ACC112 (cell line): Measurements from ENCODE around the gene CD9.

Source experiments
- H2AFZ ChIP-seq: fragments of 200-600 bp; sonication (generic); one replicate; pipeline ENCODE4 v1.6.0; 2017; ENCODE audit warnings: antibody characterized with exemption, low read length; ENCODE audit not compliant: unreplicated experiment
- H3K27ac ChIP-seq: fragments of 200-600 bp; sonication (generic); 2 replicates; pipeline ENCODE4 v1.5.1; 2014; ENCODE audit warnings: low read depth, mild to moderate bottlenecking, antibody characterized with exemption, low read length, moderate library complexity
- H3K27me3 ChIP-seq: fragments of 200-600 bp; sonication (generic); 2 replicates; pipeline ENCODE4 v1.6.1; 2014; ENCODE audit warnings: mild to moderate bottlenecking, antibody characterized with exemption, low read length, moderate library complexity, mixed read lengths; ENCODE audit not compliant: insufficient read depth
- H3K36me3 ChIP-seq: fragments of 200-600 bp; sonication (generic); 2 replicates; pipeline ENCODE4 v1.6.1; 2016; ENCODE audit warnings: mild to moderate bottlenecking, antibody characterized with exemption, low read length, moderate library complexity, mixed read lengths; ENCODE audit not compliant: insufficient read depth
- H3K4me1 ChIP-seq: fragments of 200-600 bp; sonication (generic); one replicate; pipeline ENCODE4 v1.6.1; 2016; ENCODE audit warnings: low read length, mixed read lengths; ENCODE audit not compliant: insufficient read depth, unreplicated experiment, control insufficient read depth
- H3K4me3 ChIP-seq: fragments of 200-600 bp; sonication (generic); 2 replicates; pipeline ENCODE4 v1.5.1; 2014; ENCODE audit warnings: mild to moderate bottlenecking, low read depth, low read length
- H3K79me2 ChIP-seq: fragments of 200-600 bp; sonication (generic); one replicate; pipeline ENCODE4 v1.6.0; 2016; ENCODE audit warnings: low read length; ENCODE audit not compliant: control insufficient read depth, unreplicated experiment, insufficient read depth

Gene CD9

GRCh38 chr12:6212086-6212485 lies 11.9 kb downstream of the CD9 start:
- no peak overlapping the region for H3K4me3 ChIP-seq
- H3K79me2 ChIP-seq, result peaks cover 4% of the 10 kb centered on the region

DNA sequence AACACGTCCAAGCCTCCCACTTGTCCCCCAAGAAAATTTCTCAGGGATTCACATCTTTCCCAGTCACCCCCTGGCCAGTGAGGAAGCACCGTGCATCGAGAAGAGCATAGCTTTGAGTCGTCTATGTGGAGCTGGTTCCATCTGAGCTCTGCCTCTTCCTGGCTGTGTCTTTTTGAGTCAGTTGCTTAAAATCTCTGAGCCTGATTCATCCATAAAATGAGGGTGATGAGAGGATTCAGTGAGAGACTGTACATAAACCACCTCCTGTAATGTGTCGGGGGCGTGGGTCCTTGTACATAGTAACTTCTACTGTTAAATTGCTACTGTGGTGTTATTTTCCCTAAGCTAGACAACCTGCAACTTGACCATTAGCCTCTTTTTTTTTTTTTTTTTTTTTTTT lies 13.8 kb downstream of the CD9 start:
- H3K27me3 ChIP-seq, result no peaks in the 10 kb centered on the region
- no peak overlapping the region for H3K27ac ChIP-seq
- no peak overlapping the region for H2AFZ ChIP-seq
- H3K36me3 ChIP-seq, result no peaks in the 10 kb centered on the region
- peaks cover 4% of the 10 kb centered on the region for H3K79me2 ChIP-seq
- H3K4me3 ChIP-seq, result no peak overlapping the region
- peaks cover 22% of the 10 kb centered on the region for H3K4me1 ChIP-seq

More at GRCh38 chr12:6212086-6212485, 11.9 kb downstream of the CD9 start:
- Histone ChIP-seq H3K36me3 (no peaks in the 10 kb centered on the region), H3K4me1 (peaks cover 25% of the 10 kb centered on the region), H3K27me3 (no peaks in the 10 kb centered on the region), H3K27ac (no peak overlapping the region), H2AFZ (no peak overlapping the region)

GRCh38 chr12:6214633-6215032 lies 14.4 kb downstream of the CD9 start:
- Histone ChIP-seq H3K79me2 (peaks cover 4% of the 10 kb centered on the region), H3K27ac (peak overlapping the region; percentile 92; the same call in 1 of the 2 replicates), H3K36me3 (no peaks in the 10 kb centered on the region), H3K27me3 (no peaks in the 10 kb centered on the region), H3K4me1 (peaks cover 22% of the 10 kb centered on the region), H2AFZ (no peak overlapping the region), H3K4me3 (no peak overlapping the region)

DNA sequence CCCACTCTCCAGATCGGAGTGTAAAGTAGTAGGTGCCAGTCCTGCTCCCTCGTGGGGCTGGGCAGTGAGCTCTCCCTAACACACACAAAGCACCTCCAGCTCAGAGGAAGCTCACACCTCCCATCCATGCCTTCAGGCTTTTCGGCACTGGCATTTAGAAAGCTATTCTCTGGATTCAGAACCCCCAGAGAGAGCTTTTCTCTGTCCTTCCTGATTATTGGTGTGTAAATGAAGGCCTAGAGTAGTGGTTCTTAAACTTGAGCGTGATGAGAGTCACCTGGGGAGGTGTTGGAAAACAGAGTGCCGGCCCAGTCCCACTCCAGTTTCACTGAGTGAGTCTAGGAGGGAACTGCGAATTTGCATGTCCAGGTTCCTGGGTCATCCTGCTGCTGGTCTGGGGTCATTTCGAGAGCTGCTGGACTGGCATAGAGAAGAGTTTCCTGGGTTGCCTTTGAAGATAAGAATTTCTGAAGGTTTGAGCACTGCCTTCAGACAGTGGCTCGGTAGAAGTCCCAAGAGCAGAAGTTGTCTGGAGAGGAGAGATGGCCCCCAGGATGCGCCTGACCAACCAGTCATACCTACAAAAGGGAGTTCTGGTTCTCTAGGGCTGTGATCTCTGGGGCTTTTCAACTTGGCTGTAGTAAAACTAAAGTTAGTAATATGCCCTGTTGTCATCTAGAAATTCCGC lies 15.1 kb downstream of the CD9 start:
- H2AFZ ChIP-seq, result peak overlapping the region; percentile 89
- H3K4me3 ChIP-seq, result peak overlapping the region; percentile 13; the same call in 1 of the 2 replicates
- no peaks in the 10 kb centered on the region for H3K36me3 ChIP-seq
- H3K4me1 ChIP-seq, result peaks cover 22% of the 10 kb centered on the region
- peak overlapping the region; percentile 92 for H3K27ac ChIP-seq
- no peaks in the 10 kb centered on the region for H3K27me3 ChIP-seq
- peaks cover 4% of the 10 kb centered on the region for H3K79me2 ChIP-seq

GRCh38 chr12:6215932-6216494 lies 15.8 kb downstream of the CD9 start:
- peak overlapping the region; percentile 92 for H3K27ac ChIP-seq
- no peaks in the 10 kb centered on the region for H3K27me3 ChIP-seq
- H3K4me1 ChIP-seq, result peaks cover 22% of the 10 kb centered on the region
- H2AFZ ChIP-seq, result peak overlapping the region; percentile 89
- H3K4me3 ChIP-seq, result peak overlapping the region; percentile 13; the same call in 1 of the 2 replicates
- H3K36me3 ChIP-seq, result no peaks in the 10 kb centered on the region
- H3K79me2 ChIP-seq, result peaks cover 4% of the 10 kb centered on the region

DNA sequence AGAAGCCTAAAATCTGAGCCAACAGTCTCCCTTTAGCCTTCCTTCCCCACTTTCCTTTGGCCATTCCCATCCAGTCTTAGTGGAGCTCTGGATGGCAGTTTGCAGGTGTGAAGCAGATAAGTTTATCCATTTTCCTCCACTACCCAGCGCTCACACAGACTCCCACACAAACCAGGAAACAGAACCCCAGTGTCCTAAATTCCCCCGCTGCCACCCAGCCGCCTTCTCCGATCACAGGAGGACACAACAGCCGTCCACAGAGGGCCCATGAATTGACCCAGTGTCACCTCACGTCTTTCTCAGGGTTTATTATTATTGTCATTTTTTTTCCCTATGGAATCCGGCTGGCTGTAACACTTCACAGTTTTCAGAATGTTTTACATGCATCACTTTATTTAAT lies 16.4 kb downstream of the CD9 start:
- H3K4me3 ChIP-seq, result peak overlapping the region; percentile 13; the same call in 1 of the 2 replicates
- H2AFZ ChIP-seq, result no peak overlapping the region
- H3K27ac ChIP-seq, result peak overlapping the region; percentile 92
- peaks cover 22% of the 10 kb centered on the region for H3K4me1 ChIP-seq
- H3K79me2 ChIP-seq, result peaks cover 4% of the 10 kb centered on the region
- no peaks in the 10 kb centered on the region for H3K27me3 ChIP-seq
- H3K36me3 ChIP-seq, result no peaks in the 10 kb centered on the region

GRCh38 chr12:6218347-6218925 lies 18.2 kb downstream of the CD9 start:
- H3K4me1 ChIP-seq, result peaks cover 28% of the 10 kb centered on the region

DNA sequence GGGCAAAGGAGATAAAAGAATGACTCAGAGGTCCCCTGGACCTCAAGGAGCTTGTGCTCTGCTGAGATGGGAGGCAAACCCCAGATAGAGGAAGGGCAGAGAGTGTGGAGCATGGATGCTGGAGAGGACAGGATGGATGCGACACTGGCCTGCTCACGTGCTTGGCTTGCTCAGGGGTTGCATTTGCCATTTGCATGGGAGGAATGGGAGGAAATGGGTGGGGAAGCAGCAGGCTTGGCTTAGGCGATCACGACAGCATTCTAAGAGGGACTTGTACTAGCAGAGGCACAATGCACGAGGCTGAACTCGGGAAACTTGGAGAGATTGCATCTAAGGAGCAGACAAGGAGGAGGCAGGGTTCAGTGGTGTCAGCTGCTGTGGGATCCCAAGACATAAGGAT lies 19.8 kb downstream of the CD9 start:
- no peak overlapping the region for H3K27ac ChIP-seq
- no peak overlapping the region for H2AFZ ChIP-seq
- no peaks in the 10 kb centered on the region for H3K36me3 ChIP-seq
- H3K4me3 ChIP-seq, result no peak overlapping the region
- H3K27me3 ChIP-seq, result no peaks in the 10 kb centered on the region
- H3K79me2 ChIP-seq, result peaks cover 4% of the 10 kb centered on the region
- peaks cover 27% of the 10 kb centered on the region for H3K4me1 ChIP-seq

More at GRCh38 chr12:6218347-6218925, 18.2 kb downstream of the CD9 start:
- Histone ChIP-seq H3K27me3 (no peaks in the 10 kb centered on the region), H3K79me2 (peaks cover 4% of the 10 kb centered on the region), H2AFZ (no peak overlapping the region), H3K4me3 (no peak overlapping the region), H3K27ac (no peak overlapping the region), H3K36me3 (no peaks in the 10 kb centered on the region)

GRCh38 chr12:6221146-6221545 lies 20.9 kb downstream of the CD9 start:
- peaks cover 4% of the 10 kb centered on the region for H3K79me2 ChIP-seq

DNA sequence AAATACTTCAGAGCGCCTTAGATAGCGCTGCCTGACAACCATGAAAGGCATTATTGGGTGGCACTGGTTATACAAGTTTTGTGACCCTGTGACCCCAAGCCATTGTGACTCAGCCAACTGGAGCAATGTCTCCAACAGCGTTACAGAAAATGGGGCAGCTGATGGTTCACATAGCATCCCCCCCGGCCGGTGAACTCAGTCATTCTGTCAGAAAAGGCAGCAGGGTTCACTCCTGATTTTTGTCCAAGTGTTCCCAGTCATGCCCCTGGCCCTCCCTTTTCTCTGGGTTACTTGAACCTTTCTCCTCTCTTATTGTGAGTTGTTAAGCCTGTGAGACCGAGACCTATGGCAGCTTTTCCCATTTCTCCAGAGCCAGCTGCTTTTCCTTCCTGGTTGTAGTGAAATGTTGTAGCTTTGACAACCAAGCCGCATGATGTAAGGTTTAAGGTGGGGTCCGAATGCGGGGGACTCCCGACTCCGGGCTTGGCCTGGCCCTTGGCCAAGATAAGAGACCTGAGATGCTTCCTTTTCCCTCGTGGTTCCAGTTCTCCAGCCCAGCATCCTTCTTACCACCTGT lies 22.0 kb downstream of the CD9 start:
- peaks cover 19% of the 10 kb centered on the region for H3K4me1 ChIP-seq
- no peaks in the 10 kb centered on the region for H3K36me3 ChIP-seq
- no peak overlapping the region for H2AFZ ChIP-seq
- no peaks in the 10 kb centered on the region for H3K27me3 ChIP-seq
- H3K79me2 ChIP-seq, result no peaks in the 10 kb centered on the region
- H3K4me3 ChIP-seq, result no peak overlapping the region
- no peak overlapping the region for H3K27ac ChIP-seq

More at GRCh38 chr12:6221146-6221545, 20.9 kb downstream of the CD9 start:
- Histone ChIP-seq H3K27me3 (no peaks in the 10 kb centered on the region), H2AFZ (no peak overlapping the region), H3K36me3 (no peaks in the 10 kb centered on the region), H3K27ac (no peak overlapping the region), H3K4me3 (no peak overlapping the region), H3K4me1 (peaks cover 20% of the 10 kb centered on the region)
